ENCODE data around the gene ZNF268. TPM values are rescaled to one million over a fixed set of nuclear protein-coding genes. Genes with fewer than 3 reads are reported as not detected.

ZNF268 gene
- total and polyA plus RNA-seq, 2 of the 13 experiments (the other 11 are each of a cell fraction or from before 2014, with no cell fraction given), result 7.6 to 31.3 TPM

GRCh38 chr12:133221241-133221640, 39.9 kb downstream of the ZNF268 start:
- H3K27ac ChIP-seq (ENCODE audit: extremely low read length, insufficient read depth, low read length), result no peak overlapping the region
- H3K9me3 ChIP-seq (ENCODE audit: low read length), result peaks cover 90% of the 10 kb centered on the region
- TF ChIP-seq HNF4A (CRISPR knock-in tag; IDR thresholded peaks at IDR 0.05) (no peak), ZNF678 (CRISPR knock-in tag; IDR thresholded peaks at IDR 0.05) (no peak), CENPX (CRISPR knock-in tag; IDR thresholded peaks at IDR 0.05) (no peak)
- H3K79me2 ChIP-seq (ENCODE audit: insufficient read depth, low read length), result no peaks in the 10 kb centered on the region
- no peak for FAIRE-seq
- no peaks in the 10 kb centered on the region for H4K20me1 ChIP-seq (ENCODE audit: insufficient read depth, low read length)
- H3K27me3 ChIP-seq (ENCODE audit: control insufficient read depth in 1 of 2, insufficient read depth in 2 of 2, low read length in 2 of 2), result no peaks in the 10 kb centered on the region
- ChIA-PET CTCF (ENCODE audit: low intra/inter-chr PET ratio, low total read pairs) (no interaction called here), POLR2A (no interaction called here)
- no peak overlapping the region for H2AFZ ChIP-seq (ENCODE audit: low read length)
- in situ Hi-C loops (cut with HindIII; ENCODE audit: extremely low pct_ligation_motif_present, low pct_unique_long_range_greater_than_20kb), result no loop called here
- H3K4me2 ChIP-seq (ENCODE audit: low read depth, low read length), result no peak overlapping the region
- no TSS peak for BruUV-seq (replicated peaks)
- DNase-seq (ENCODE audit: low spot score), result no peak
- no peak overlapping the region for H3K4me3 ChIP-seq (replicated peaks in 1 of 3; ENCODE audit: insufficient read depth in 1 of 3, low read depth in 2 of 3, low read length in 3 of 3)
- H3K4me1 ChIP-seq (ENCODE audit: insufficient read depth, low read length), result no peaks in the 10 kb centered on the region
- no peaks in the 10 kb centered on the region for H3K36me3 ChIP-seq (replicated peaks in 1 of 2; ENCODE audit: control insufficient read depth in 1 of 2, insufficient read depth in 2 of 2, low read length in 2 of 2)
- ATAC-seq, result no peak
- H3K9ac ChIP-seq (ENCODE audit: insufficient read depth, low read depth, low read length), result no peak overlapping the region
- WGBS (ENCODE audit: low lambda C conversion rate), result no CpG with 5 or more reads among the region's 16 CpGs
- intact Hi-C loops (cut with micrococcal nuclease; ENCODE audit: unreplicated experiment), result no loop called here

- Histone ChIP-seq H3K9ac (ENCODE audit: insufficient read depth, low read depth, low read length) (no peak overlapping the region), H3K4me3 (replicated peaks in 1 of 3; ENCODE audit: insufficient read depth in 1 of 3, low read depth in 2 of 3, low read length in 3 of 3) (no peak overlapping the region), H3K79me2 (ENCODE audit: insufficient read depth, low read length) (no peaks in the 10 kb centered on the region), H3K4me2 (ENCODE audit: low read depth, low read length) (no peak overlapping the region), H3K36me3 (replicated peaks in 1 of 2; ENCODE audit: control insufficient read depth in 1 of 2, insufficient read depth in 2 of 2, low read length in 2 of 2) (no peaks in the 10 kb centered on the region), H3K27me3 (ENCODE audit: control insufficient read depth in 1 of 2, insufficient read depth in 2 of 2, low read length in 2 of 2) (no peaks in the 10 kb centered on the region), H4K20me1 (ENCODE audit: insufficient read depth, low read length) (no peaks in the 10 kb centered on the region), H3K4me1 (ENCODE audit: insufficient read depth, low read length) (no peaks in the 10 kb centered on the region), H3K9me3 (ENCODE audit: low read length) (peaks cover 90% of the 10 kb centered on the region), H2AFZ (ENCODE audit: low read length) (no peak overlapping the region), H3K27ac (ENCODE audit: extremely low read length, insufficient read depth, low read length) (no peak overlapping the region)
- POLR2A ChIA-PET, result no interaction called here
- intact Hi-C loops (cut with micrococcal nuclease; ENCODE audit: unreplicated experiment), result no loop called here
- ATAC-seq, result no peak
- FAIRE-seq, result no peak
- no TSS peak for BruUV-seq (replicated peaks)
- CTCF ChIA-PET (ENCODE audit: low intra/inter-chr PET ratio, low total read pairs), result no interaction called here
- WGBS (ENCODE audit: low lambda C conversion rate), result 2% methylated on average over 7 of the region's 10 CpGs
- no peak for DNase-seq (ENCODE audit: low spot score)
- no peak for TF ChIP-seq ZBTB7B (CRISPR knock-in tag; IDR thresholded peaks at IDR 0.05)
- TF ChIP-seq ZNF224 (CRISPR knock-in tag; IDR thresholded peaks at IDR 0.05), result no peak
- no peak for TF ChIP-seq ZBTB33 (CRISPR knock-in tag; IDR thresholded peaks at IDR 0.05)
- TF ChIP-seq SALL1 (CRISPR knock-in tag; IDR thresholded peaks at IDR 0.05), result no peak
- in situ Hi-C loops (cut with HindIII; ENCODE audit: extremely low pct_ligation_motif_present, low pct_unique_long_range_greater_than_20kb), result no loop called here
Measured at GRCh38 chr12:133222211-133222610, 40.9 kb downstream of the ZNF268 start.

Data from HepG2 (cell line).